ENCODE measurements around the gene NCBP2. TPM values are rescaled to one million over a fixed set of nuclear protein-coding genes. Genes with fewer than 3 reads are reported as not detected.

Gene NCBP2
- total RNA-seq, 2 donors from 2014 or later, result 71.4 to 84.3 TPM

- ATAC-seq (replicated peaks in 1 of 2) (no peak), DNase-seq (no peak)
- Mint-ChIP-seq H3K27me3 (ENCODE audit: low read depth) (peaks cover 33% of the 10 kb centered on the region), H3K36me3 (ENCODE audit: insufficient read depth in 2 of 2) (no peaks in the 10 kb centered on the region), H3K4me1 (ENCODE audit: low read depth) (peaks cover 11% of the 10 kb centered on the region), H3K9me3 (no peaks in the 10 kb centered on the region), H3K27ac (no peak overlapping the region), H3K4me3 (no peak overlapping the region)
Observed at GRCh38 chr3:196975349-196975748, 33.0 kb upstream of the NCBP2 start.

DNA sequence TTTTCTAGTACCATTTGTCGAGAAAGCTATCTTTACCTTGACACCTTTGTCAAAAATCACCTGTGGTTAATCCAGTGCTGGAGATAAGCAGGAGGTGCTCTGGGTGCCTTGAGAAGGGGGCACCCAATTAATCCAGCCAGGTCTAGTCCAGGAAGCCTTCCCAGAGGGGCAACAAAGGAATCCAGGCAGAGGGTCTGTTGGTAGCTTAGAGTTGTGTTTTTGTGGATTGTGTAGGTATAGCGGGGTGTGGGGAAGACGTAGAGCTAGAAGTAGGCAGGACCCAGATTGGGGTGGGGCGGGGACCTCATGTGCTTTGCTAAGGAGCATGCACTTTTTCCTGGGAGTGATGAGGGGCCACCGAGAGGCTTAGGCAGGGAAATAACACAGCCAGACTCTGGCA is 32.3 kb upstream of the NCBP2 start:
- ATAC-seq (replicated peaks in 1 of 2) (no peak), DNase-seq (no peak)
- no peaks in the 10 kb centered on the region for H3K9me3 Mint-ChIP-seq
- H3K27me3 Mint-ChIP-seq (ENCODE audit: low read depth), result peaks cover 37% of the 10 kb centered on the region
- no peaks in the 10 kb centered on the region for H3K36me3 Mint-ChIP-seq (ENCODE audit: insufficient read depth in 2 of 2)
- no peak overlapping the region for H3K4me3 Mint-ChIP-seq
- H3K27ac Mint-ChIP-seq, result no peak overlapping the region
- peaks cover 15% of the 10 kb centered on the region for H3K4me1 Mint-ChIP-seq (ENCODE audit: low read depth)

- Mint-ChIP-seq H3K36me3 (ENCODE audit: insufficient read depth in 2 of 2) (peaks cover 1 to 7% of the 10 kb centered on the region in 2 donors), H3K27ac (no peak overlapping the region), H3K4me3 (no peak overlapping the region), H3K27me3 (ENCODE audit: low read depth) (peaks cover 26% of the 10 kb centered on the region), H3K9me3 (no peaks in the 10 kb centered on the region), H3K4me1 (ENCODE audit: low read depth) (peaks cover 5% of the 10 kb centered on the region)
- DNase-seq (no peak), ATAC-seq (replicated peaks in 1 of 2) (no peak)
Observed at GRCh38 chr3:196971094-196971698, 28.9 kb upstream of the NCBP2 start.

DNA sequence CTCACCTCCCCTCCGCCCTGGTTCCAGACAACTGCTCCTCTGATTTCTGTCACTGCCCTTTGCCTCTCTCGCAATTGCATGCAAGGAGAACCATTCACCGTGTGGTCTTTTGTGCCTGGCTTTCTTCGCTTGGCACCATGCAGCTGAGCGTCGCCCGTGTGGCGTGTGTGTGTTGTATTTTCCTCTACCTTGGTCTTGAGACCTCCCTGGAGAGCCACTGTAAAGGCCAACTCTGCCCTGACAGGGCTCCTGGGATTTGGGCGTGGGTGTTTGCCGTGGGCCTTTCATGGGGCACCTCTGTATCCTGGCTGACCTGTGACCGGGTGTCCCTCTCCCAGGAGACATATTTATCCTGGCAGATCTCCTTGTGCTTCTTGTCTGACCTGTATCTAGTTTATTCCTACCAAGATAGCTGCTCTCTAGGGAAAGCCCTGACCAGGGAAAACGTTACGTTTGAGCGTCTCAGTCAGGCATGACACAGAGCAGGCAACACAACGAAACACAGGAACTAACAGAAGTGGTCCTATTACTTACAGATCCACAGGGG is 28.3 kb upstream of the NCBP2 start:
- Mint-ChIP-seq H3K27ac (peak overlapping the region; percentile 22), H3K9me3 (peaks cover 0 to 1% of the 10 kb centered on the region in 2 donors), H3K4me1 (ENCODE audit: low read depth) (peaks cover 9% of the 10 kb centered on the region), H3K27me3 (ENCODE audit: low read depth) (peaks cover 25% of the 10 kb centered on the region), H3K36me3 (ENCODE audit: insufficient read depth in 2 of 2) (peaks cover 1 to 13% of the 10 kb centered on the region in 2 donors), H3K4me3 (peak overlapping the region; percentile 70 to 77)
- DNase-seq (no peak), ATAC-seq (replicated peaks in 1 of 2) (no peak)

DNA sequence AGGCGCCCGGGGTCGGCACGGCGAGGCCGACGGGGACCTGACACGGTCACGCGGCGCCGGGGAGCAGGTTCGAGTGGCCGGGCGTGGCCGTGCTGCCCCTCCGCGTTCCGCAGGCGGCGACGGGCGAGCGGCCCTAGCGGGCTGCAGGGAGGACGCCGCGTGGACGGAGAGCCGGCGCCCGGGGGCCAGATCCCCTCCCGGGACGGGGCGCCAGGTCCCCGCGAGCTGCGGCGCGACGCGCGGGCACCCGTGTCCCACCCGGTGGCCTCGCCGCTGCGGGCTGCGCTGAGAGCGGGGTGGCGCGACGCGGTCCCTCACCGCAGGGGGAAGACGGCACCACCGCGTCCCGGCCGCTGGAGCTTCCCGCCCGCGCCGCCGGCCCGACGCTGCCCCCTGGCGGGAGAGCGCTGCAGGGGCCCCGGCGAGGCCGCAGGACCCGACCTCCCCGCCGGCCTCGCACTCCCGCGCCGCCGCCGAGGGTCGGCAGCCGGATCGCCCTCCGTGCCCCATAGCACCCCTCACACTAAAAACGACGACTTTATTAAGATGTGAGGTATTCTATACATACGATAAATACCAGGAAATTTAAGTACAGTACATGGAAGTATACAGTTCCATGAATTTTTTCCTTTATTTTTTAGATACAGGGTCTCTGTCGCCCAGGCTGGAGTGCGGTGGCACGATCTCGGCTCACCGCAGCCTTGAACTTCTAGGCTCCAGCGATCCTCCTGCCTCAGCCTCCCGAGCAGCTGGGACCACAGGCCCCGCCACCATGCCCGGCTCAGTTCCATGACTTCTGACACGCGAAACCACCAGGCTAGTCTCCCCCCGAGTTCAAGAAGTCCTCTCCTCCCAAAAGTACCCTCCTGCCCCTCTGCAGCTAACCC is 27.6 kb upstream of the NCBP2 start:
- peaks cover 24% of the 10 kb centered on the region for H3K27me3 Mint-ChIP-seq (ENCODE audit: low read depth)
- H3K9me3 Mint-ChIP-seq, result peaks cover 2 to 4% of the 10 kb centered on the region in 2 donors
- peaks cover 16% of the 10 kb centered on the region for H3K4me1 Mint-ChIP-seq (ENCODE audit: low read depth)
- peak; percentile 73 to 75 for ATAC-seq (replicated peaks in 1 of 2)
- DNase-seq, result peak; percentile 77 to 88
- peak overlapping the region; percentile 60 for H3K27ac Mint-ChIP-seq
- peak overlapping the region; percentile 70 to 77 for H3K4me3 Mint-ChIP-seq
- peaks cover 5 to 17% of the 10 kb centered on the region in 2 donors for H3K36me3 Mint-ChIP-seq (ENCODE audit: insufficient read depth in 2 of 2)

DNA sequence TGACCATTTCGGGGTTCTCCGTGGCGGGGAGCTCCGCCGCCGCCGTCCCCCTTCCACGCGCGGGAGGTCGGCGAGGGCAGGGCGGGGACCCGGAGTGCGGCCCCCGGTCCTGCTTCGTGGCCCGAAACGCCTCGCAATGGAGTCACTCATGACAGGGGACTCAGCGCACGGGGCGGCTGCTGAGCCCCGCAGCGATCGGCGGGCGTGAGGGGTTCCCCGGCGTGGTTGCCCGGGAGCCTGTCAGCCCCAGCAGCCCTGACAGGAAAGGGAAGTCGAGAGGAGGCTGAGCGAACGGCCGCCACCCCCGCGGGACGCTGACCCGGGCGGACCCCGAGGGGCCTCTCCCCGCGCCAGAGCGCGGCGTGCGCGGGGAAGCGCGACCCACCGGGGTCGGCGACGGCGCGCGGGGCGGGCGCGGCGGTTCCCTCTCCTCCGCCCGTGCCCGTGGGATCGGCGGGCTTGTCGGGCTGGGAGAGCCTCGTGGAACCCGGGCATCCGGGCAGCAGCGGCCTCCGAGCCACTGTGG is 26.9 kb upstream of the NCBP2 start:
- peaks cover 2 to 4% of the 10 kb centered on the region in 2 donors for H3K9me3 Mint-ChIP-seq

GRCh38 chr3:196968233-196969133 is 26.2 kb upstream of the NCBP2 start, which contains the start of gene PIGZ:
TSS of gene PIGZ (minus strand) at chr3:196968833. CDS start at chr3:196952031, 16,802 bp downstream.
- H3K36me3 Mint-ChIP-seq (ENCODE audit: insufficient read depth in 2 of 2), result peaks cover 5 to 17% of the 10 kb centered on the region in 2 donors
- peaks cover 19% of the 10 kb centered on the region for H3K27me3 Mint-ChIP-seq (ENCODE audit: low read depth)
- H3K9me3 Mint-ChIP-seq, result peaks cover 2 to 4% of the 10 kb centered on the region in 2 donors
- DNase-seq (peak; percentile 58 to 68), ATAC-seq (replicated peaks in 1 of 2) (peak; percentile 79 to 81)
- H3K4me3 Mint-ChIP-seq, result peak within 1 kb of the TSS; percentile 87 to 88
- H3K27ac Mint-ChIP-seq, result no peak within 1 kb of the TSS
- peaks cover 18% of the 10 kb centered on the region for H3K4me1 Mint-ChIP-seq (ENCODE audit: low read depth)

More for the DNA sequence above, 26.9 kb upstream of the NCBP2 start:
- DNase-seq, result peak; percentile 69 to 72
- peak; percentile 67 to 71 for ATAC-seq (replicated peaks in 1 of 2)
- Mint-ChIP-seq H3K27ac (no peak overlapping the region), H3K27me3 (ENCODE audit: low read depth) (peaks cover 19% of the 10 kb centered on the region), H3K36me3 (ENCODE audit: insufficient read depth in 2 of 2) (peaks cover 5 to 17% of the 10 kb centered on the region in 2 donors), H3K4me1 (ENCODE audit: low read depth) (peaks cover 18% of the 10 kb centered on the region), H3K4me3 (peak overlapping the region; percentile 87 to 88)

- Mint-ChIP-seq H3K9me3 (peaks cover 2 to 4% of the 10 kb centered on the region in 2 donors), H3K4me1 (ENCODE audit: low read depth) (peaks cover 18% of the 10 kb centered on the region), H3K36me3 (ENCODE audit: insufficient read depth in 2 of 2) (peaks cover 5 to 17% of the 10 kb centered on the region in 2 donors), H3K4me3 (peak overlapping the region; percentile 73 to 76), H3K27ac (no peak overlapping the region), H3K27me3 (ENCODE audit: low read depth) (peaks cover 19% of the 10 kb centered on the region)
- no peak for ATAC-seq (replicated peaks in 1 of 2)
- no peak for DNase-seq
Observed at GRCh38 chr3:196967412-196968232, 25.3 kb upstream of the NCBP2 start.

GRCh38 chr3:196966526-196967401 is 24.4 kb upstream of the NCBP2 start:
- peaks cover 5 to 17% of the 10 kb centered on the region in 2 donors for H3K36me3 Mint-ChIP-seq (ENCODE audit: insufficient read depth in 2 of 2)

DNA sequence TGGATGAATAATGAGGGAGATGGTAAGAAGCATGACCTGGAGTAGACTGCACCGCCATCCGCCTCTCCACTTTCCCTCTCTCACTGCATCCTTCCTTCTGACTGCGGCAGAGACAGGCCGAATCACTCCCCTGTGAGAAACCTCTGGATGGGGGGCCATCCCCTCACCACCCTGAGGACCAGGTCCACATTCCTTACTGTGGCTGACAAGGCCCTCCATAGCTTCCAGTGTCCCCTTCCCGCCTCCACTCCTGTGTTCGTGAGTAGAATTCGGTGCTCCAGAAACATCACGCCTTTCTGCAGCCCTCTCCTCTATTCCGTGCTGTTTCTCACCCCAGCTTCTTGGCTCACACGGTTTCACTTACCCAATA is 23.5 kb upstream of the NCBP2 start:
- Mint-ChIP-seq H3K4me3 (no peak overlapping the region), H3K36me3 (ENCODE audit: insufficient read depth in 2 of 2) (peaks cover 5 to 17% of the 10 kb centered on the region in 2 donors), H3K4me1 (ENCODE audit: low read depth) (peaks cover 18% of the 10 kb centered on the region), H3K27me3 (ENCODE audit: low read depth) (peaks cover 15% of the 10 kb centered on the region), H3K27ac (no peak overlapping the region), H3K9me3 (peaks cover 2 to 4% of the 10 kb centered on the region in 2 donors)
- DNase-seq, result no peak
- no peak for ATAC-seq (replicated peaks in 1 of 2)

More at GRCh38 chr3:196966526-196967401, 24.4 kb upstream of the NCBP2 start:
- Mint-ChIP-seq H3K4me3 (peak overlapping the region; percentile 15 to 73), H3K4me1 (ENCODE audit: low read depth) (peaks cover 18% of the 10 kb centered on the region), H3K9me3 (peaks cover 2 to 4% of the 10 kb centered on the region in 2 donors), H3K27me3 (ENCODE audit: low read depth) (peaks cover 19% of the 10 kb centered on the region), H3K27ac (no peak overlapping the region)
- no peak for DNase-seq
- ATAC-seq (replicated peaks in 1 of 2), result no peak
